Naive thymus-derived CD4-positive, alpha-beta T cell (primary cell): ENCODE measurements around the gene CLEC18C. TPM values are rescaled to one million over a fixed set of nuclear protein-coding genes. Genes with fewer than 3 reads are reported as not detected.
"Not testable (repeated sequence)": the region's sequence is repeated elsewhere in the genome, so short reads cannot be mapped to it uniquely, and the experiment has no call there.

Experiments used
- ATAC-seq: fragments of 150-1000 bp; cut with Tn5 transposase; 2 replicates; pipeline ENCODE4 v1.10.0; 2021; ENCODE audit warnings: mild to moderate bottlenecking, moderate library complexity
- CTCF ChIA-PET: fragments of 350-600 bp; sonication (Branson Sonifier 250); formaldehyde crosslinking; loops from one replicate; lab custom pipeline; 2021; ENCODE audit warnings: antibody characterized with exemption; lab: Charles Lee
- POLR2A ChIA-PET: fragments of 350-600 bp; sonication (Branson Sonifier 250); formaldehyde crosslinking; loops from one replicate; lab custom pipeline; 2021; ENCODE audit warnings: antibody characterized with exemption, inconsistent platforms; lab: Charles Lee
- DNase-seq, 9 donors: peaks; one replicate each; pipeline versions ENCODE4 v3.0.0 to v3.0.0-alpha.2; 2020 to 2022; ENCODE audit warnings: mixed read lengths in 1 of 9
- H3K27ac ChIP-seq: one replicate; pipeline ENCODE4 v1.7.0; 2013; ENCODE audit warnings: mild to moderate bottlenecking, low read depth, low read length, moderate library complexity
- H3K27me3 ChIP-seq, 2 donors: one replicate each; pipeline ENCODE4 v1.7.0; 2013; ENCODE audit warnings: low read length in 2 of 2, mild to moderate bottlenecking in 2 of 2, moderate library complexity in 2 of 2; ENCODE audit not compliant: control insufficient read depth in 2 of 2, insufficient read depth in 2 of 2
- H3K36me3 ChIP-seq, 3 experiments: 1 replicate in 2 of 3; 2 replicates in 1 of 3; pipeline ENCODE4 v1.7.0; 2013; ENCODE audit warnings: low read length in 3 of 3, mild to moderate bottlenecking in 3 of 3, moderate library complexity in 1 of 3; ENCODE audit not compliant: insufficient read depth in 3 of 3, control insufficient read depth in 2 of 3
- H3K4me1 ChIP-seq, 2 donors: one replicate each; pipeline ENCODE4 v1.7.0; 2013; ENCODE audit warnings: low read length in 2 of 2, mild to moderate bottlenecking in 2 of 2, moderate library complexity in 1 of 2; ENCODE audit not compliant: control insufficient read depth in 2 of 2, insufficient read depth in 2 of 2
- H3K4me3 ChIP-seq: 2 replicates; pipeline ENCODE4 v1.7.0; 2013; ENCODE audit warnings: mild to moderate bottlenecking, low read length
- H3K9me3 ChIP-seq, 3 experiments: 1 replicate in 2 of 3; 2 replicates in 1 of 3; pipeline ENCODE4 v1.7.0; 2013; ENCODE audit warnings: low read length in 3 of 3; ENCODE audit not compliant: control insufficient read depth in 2 of 3
- H3K27ac Mint-ChIP-seq, 9 donors: one replicate each; pipeline ENCODE4 v1.8.0; 2020 to 2022; ENCODE audit warnings: mixed read lengths in 9 of 9, mild to moderate bottlenecking in 8 of 9, moderate library complexity in 5 of 9, inconsistent platforms in 2 of 9
- H3K27me3 Mint-ChIP-seq, 5 donors: one replicate each; pipeline ENCODE4 v1.8.0; 2021 to 2022; ENCODE audit warnings: mixed read lengths in 5 of 5, mild to moderate bottlenecking in 1 of 5
- H3K36me3 Mint-ChIP-seq, 5 donors: one replicate each; pipeline ENCODE4 v1.8.0; 2020 to 2022; ENCODE audit warnings: mixed read lengths in 5 of 5, mild to moderate bottlenecking in 3 of 5, inconsistent platforms in 1 of 5
- H3K4me1 Mint-ChIP-seq, 7 donors: one replicate each; pipeline ENCODE4 v1.8.0; 2020 to 2022; ENCODE audit warnings: mixed read lengths in 7 of 7, mild to moderate bottlenecking in 3 of 7, inconsistent platforms in 1 of 7
- H3K4me3 Mint-ChIP-seq, 10 donors: one replicate each; pipeline ENCODE4 v1.8.0; 2020 to 2022; ENCODE audit warnings: mild to moderate bottlenecking in 10 of 10, mixed read lengths in 10 of 10, moderate library complexity in 6 of 10, inconsistent platforms in 2 of 10
- H3K9me3 Mint-ChIP-seq, 11 donors: one replicate each; pipeline ENCODE4 v1.8.0; 2020 to 2022; ENCODE audit warnings: mixed read lengths in 11 of 11, mild to moderate bottlenecking in 4 of 11, inconsistent platforms in 1 of 11, moderate library complexity in 1 of 11
- intact Hi-C, 2 donors: fragments of 100-400 bp; cut with micrococcal nuclease; formaldehyde crosslinking; loops; one replicate each; pipeline ENCODE4 v1.15.1; 2023
- polyA plus RNA-seq, 2 donors: library from polyadenylated mRNA; unstranded; fragments of 300-500 nt; fragmentation: Illumina TruSeq; gene quantifications; one replicate each; pipeline ENCODE4 v1.2.3, GENCODE V29; 2021
- total RNA-seq, 6 experiments: library from RNA in 5 of 6; stranded (reverse) in 5 of 6; gene quantifications; 1 replicate in 5 of 6; 2 replicates in 1 of 6; pipeline ENCODE4 v1.2.3 and lab custom pipeline; 2021 to 2026

CLEC18C gene
- total and polyA plus RNA-seq, 7 experiments from 2014 or later = 0.89 to 2.0 (median 1.2) TPM; not detected in 3

DNA sequence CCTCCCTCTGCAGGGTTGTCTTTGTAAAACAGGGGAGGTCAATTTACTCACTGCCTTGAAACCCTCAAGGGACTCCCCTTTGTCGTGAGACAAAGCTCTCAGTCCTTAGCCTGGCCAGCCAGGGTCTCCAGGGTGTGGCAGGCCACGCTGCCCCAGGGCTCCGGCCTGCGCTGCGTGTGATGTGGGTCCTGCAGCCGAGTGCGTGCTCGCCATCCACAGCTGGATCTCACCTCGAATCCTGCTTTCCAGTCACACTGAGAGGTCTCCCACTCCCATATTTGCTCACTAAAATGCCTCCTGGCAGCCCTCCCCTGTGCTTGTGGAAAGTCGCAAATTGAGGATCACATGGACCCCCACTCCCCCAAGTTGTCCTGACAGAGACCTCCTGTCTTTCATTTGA is 10.0 kb upstream of the CLEC18C start:
- Mint-ChIP-seq H3K27me3 (no peaks in the 10 kb centered on the region), H3K4me3 (no peak overlapping the region), H3K9me3 (no peaks in the 10 kb centered on the region), H3K4me1 (peaks cover 0 to 6% (median 5%) of the 10 kb centered on the region in 7 donors), H3K36me3 (peaks cover 0 to 9% (median 4%) of the 10 kb centered on the region in 5 donors), H3K27ac (no peak overlapping the region)
- DNase-seq (no peak), ATAC-seq (no peak)
- H3K36me3 ChIP-seq = peaks cover 5 to 42% (median 5%) of the 10 kb centered on the region in 3 experiments
- no peaks in the 10 kb centered on the region for H3K27me3 ChIP-seq
- H3K9me3 ChIP-seq = no peaks in the 10 kb centered on the region
- intact Hi-C loops = no loop called here
- no peak overlapping the region for H3K4me3 ChIP-seq
- no peaks in the 10 kb centered on the region for H3K4me1 ChIP-seq
- ChIA-PET CTCF (no interaction called here), POLR2A (no interaction called here)
- no peak overlapping the region for H3K27ac ChIP-seq

DNA sequence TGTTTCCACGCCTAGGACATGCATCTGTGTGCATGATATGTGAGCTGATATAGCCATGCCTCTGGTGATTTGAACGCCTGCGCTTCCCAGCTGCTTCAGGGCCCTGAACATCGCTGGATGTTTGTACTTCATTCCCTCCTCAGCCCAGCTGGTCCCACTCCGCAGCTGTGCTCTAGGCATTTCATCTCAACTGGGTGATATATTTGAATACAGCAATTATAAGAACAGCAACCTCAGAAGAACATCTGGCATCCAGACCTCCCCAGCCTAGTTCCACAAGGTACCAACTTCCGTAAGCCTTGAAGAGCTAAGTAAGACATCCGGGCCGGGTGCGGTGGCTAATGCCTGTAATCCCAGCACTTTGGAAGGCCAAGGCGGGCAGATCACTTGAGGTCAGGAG is 6.9 kb upstream of the CLEC18C start:
- CTCF ChIA-PET, H3K4me1 ChIP-seq, DNase-seq, POLR2A ChIA-PET, H3K9me3 ChIP-seq, H3K4me3 ChIP-seq, intact Hi-C loops, H3K4me1 Mint-ChIP-seq, H3K27me3 ChIP-seq, H3K36me3 Mint-ChIP-seq, ATAC-seq, H3K4me3 Mint-ChIP-seq, H3K9me3 Mint-ChIP-seq, H3K27ac ChIP-seq, H3K27me3 Mint-ChIP-seq: not testable (repeated sequence)
- peaks cover 0 to 12% (median 3%) of the 10 kb centered on the region in 3 experiments for H3K36me3 ChIP-seq
- peak overlapping the region in 1 of 9 donors; percentile 6 for H3K27ac Mint-ChIP-seq

DNA sequence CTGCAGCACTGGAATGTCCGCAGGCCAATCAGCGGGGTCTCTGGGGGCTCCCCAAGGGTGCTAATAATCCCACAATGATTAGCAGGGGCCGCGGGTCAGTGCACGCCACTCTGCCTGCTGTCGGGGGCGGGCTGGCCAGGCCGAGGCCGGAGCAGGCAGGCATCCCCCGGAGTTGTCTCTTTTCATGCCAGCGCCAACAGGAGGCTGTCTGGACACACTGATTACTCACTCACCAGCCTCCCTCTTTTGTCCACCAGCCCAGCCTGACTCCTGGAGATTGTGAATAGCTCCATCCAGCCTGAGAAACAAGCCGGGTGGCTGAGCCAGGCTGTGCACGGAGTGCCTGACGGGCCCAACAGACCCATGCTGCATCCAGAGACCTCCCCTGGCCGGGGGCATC is 329 bp downstream of the CLEC18C start:
- ATAC-seq, H3K36me3 Mint-ChIP-seq, H3K4me3 ChIP-seq, H3K27ac ChIP-seq, H3K9me3 ChIP-seq, H3K4me3 Mint-ChIP-seq, H3K27ac Mint-ChIP-seq, POLR2A ChIA-PET, DNase-seq, H3K27me3 Mint-ChIP-seq, H3K27me3 ChIP-seq, CTCF ChIA-PET, H3K9me3 Mint-ChIP-seq, H3K4me1 ChIP-seq, intact Hi-C loops, H3K36me3 ChIP-seq, H3K4me1 Mint-ChIP-seq: not testable (repeated sequence)

DNA sequence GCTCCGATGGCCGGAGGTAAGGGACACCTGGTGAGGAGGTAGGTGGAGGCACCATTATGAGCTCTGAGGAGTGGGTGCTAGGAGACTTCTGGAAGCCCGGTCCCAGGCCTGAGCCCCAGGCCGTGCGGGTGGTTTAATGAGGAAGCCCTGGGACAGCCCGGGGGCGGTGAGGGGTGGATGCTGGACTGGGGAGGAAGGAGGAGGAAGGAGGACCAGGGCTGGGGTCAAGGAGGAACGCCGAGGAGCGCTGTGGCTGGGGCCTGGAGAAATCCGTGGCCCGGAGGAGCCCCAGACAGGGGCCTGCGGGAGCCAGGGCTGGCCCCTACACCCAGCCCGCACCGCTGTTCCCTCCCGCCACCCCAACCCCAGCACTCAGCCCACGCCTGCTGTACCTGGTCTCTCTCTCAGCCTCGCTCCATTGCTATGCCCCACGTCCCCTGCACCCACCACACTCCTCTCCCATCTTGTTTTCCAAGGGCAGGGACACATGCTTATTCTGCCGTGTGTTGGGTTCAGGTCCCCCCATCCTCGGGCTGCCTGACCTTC is 873 bp downstream of the CLEC18C start:
- ATAC-seq = peak; percentile 29
- H3K4me3 Mint-ChIP-seq, H3K4me3 ChIP-seq, DNase-seq, H3K27me3 Mint-ChIP-seq, H3K27me3 ChIP-seq, H3K27ac ChIP-seq, H3K9me3 ChIP-seq, H3K4me1 ChIP-seq, intact Hi-C loops, H3K4me1 Mint-ChIP-seq, CTCF ChIA-PET, H3K36me3 ChIP-seq, H3K27ac Mint-ChIP-seq, H3K36me3 Mint-ChIP-seq, POLR2A ChIA-PET, H3K9me3 Mint-ChIP-seq: not testable (repeated sequence)

DNA sequence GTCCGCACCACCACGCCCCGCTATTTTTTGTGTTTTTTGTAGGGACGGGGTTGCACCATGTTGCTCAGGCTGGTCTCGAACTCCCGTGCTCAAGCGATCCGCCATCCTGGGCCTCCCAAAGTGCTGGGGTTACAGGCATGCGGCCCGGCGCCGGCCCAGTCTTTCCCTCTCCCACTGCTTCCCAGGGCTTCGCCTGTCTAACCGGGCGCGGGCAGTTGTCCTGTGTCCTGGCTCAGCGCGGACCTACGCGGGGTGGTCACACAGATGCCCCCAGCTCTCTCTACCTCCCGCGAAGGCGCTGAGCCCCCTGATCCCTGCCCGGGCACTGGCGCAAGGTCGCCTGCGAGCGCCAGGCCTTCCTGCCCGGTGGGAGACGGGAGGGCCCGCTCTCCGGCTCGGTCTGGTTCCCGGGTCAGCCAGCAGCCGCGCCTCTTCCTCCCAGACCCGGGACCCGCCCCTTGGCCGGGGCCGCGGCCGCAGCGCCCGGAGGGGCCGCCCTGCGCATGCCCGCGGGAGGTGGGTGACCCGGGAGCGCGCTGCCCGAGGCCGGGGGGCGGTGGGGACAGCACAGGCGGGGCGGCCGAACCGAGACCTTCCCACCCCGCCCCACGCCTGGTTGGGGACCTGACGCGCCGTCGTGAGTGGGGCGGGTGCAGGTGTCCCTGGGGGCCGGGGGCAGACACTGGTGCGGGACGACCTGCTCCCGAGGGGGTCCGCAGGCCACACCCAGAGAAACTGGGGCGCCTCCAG is 14.4 kb downstream of the CLEC18C start:
- H3K9me3 ChIP-seq, DNase-seq, H3K36me3 Mint-ChIP-seq, H3K27ac Mint-ChIP-seq, H3K36me3 ChIP-seq, H3K4me1 Mint-ChIP-seq, POLR2A ChIA-PET, H3K4me3 Mint-ChIP-seq, H3K4me1 ChIP-seq, H3K27ac ChIP-seq, H3K27me3 Mint-ChIP-seq, H3K4me3 ChIP-seq, H3K9me3 Mint-ChIP-seq, H3K27me3 ChIP-seq, intact Hi-C loops, CTCF ChIA-PET: not testable (repeated sequence)
- peak; percentile 67 for ATAC-seq

DNA sequence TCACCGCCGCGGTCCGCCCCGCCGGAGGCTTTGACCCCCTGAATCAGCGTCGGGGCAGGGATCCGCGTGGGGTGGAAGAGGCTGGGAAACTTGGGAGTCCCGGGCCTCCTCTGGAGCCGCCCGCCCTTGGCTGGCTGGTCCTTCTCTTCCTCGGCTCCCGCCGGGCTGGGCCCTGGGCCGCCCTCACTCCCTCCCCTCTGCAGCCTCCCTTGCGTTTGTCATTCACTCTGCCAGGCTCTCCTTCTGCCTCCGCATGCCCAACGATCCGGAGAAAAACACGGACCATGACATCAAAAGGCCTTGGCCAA is 15.0 kb downstream of the CLEC18C start:
- CTCF ChIA-PET = not testable (repeated sequence)

DNA sequence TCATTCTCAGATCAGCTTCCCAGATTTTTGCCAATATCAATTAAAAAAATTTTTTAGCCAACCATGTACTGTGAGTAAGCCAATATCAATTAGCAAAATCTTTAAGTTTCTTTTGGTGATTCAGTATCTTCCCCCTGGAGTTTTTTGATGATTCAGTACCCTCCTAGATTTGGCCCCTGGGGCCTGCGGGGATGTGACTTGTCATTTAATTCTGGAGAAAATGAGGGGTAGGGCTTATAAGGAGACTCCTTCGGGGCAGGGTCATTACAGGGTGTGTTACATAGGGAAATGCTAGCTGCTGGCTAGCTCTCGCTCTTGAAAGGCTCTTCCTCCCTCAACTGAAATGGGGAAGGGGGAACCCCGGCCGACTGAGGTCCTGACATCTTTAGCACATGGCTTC is 17.0 kb downstream of the CLEC18C start:
- DNase-seq, H3K27ac ChIP-seq, CTCF ChIA-PET, H3K9me3 ChIP-seq, H3K4me3 ChIP-seq, H3K9me3 Mint-ChIP-seq, intact Hi-C loops, H3K36me3 Mint-ChIP-seq, POLR2A ChIA-PET, H3K4me1 Mint-ChIP-seq, H3K27ac Mint-ChIP-seq, H3K36me3 ChIP-seq, H3K27me3 Mint-ChIP-seq, H3K4me3 Mint-ChIP-seq, ATAC-seq, H3K4me1 ChIP-seq, H3K27me3 ChIP-seq: not testable (repeated sequence)

More for the DNA sequence above, 15.0 kb downstream of the CLEC18C start:
- H3K4me1 ChIP-seq, intact Hi-C loops, H3K4me3 ChIP-seq, H3K9me3 Mint-ChIP-seq, H3K27me3 ChIP-seq, DNase-seq, H3K4me1 Mint-ChIP-seq, H3K27ac Mint-ChIP-seq, H3K27ac ChIP-seq, POLR2A ChIA-PET, H3K4me3 Mint-ChIP-seq, H3K36me3 ChIP-seq, H3K27me3 Mint-ChIP-seq, H3K36me3 Mint-ChIP-seq, H3K9me3 ChIP-seq: not testable (repeated sequence)
- peak; percentile 25 for ATAC-seq
